GM19438 (cell line): ENCODE results near the gene PDS5A.
"Not testable (repeated sequence)": the region's sequence is repeated elsewhere in the genome, so short reads cannot be mapped to it uniquely, and the experiment has no call there.

ENCODE experiments used
- ATAC-seq: cut with Tn5 transposase; IDR thresholded peaks from one replicate; pipeline ENCODE4 v1.9.1; 2021; ENCODE audit warnings: low read depth; ENCODE audit not compliant: unreplicated experiment

Gene PDS5A

GRCh38 chr4:39977489-39978377 lies at the start of gene PDS5A:
TSS of gene PDS5A (minus strand) at chr4:39977911. CDS start at chr4:39976577, 1,334 bp downstream.
- ATAC-seq: peak; percentile 65

DNA sequence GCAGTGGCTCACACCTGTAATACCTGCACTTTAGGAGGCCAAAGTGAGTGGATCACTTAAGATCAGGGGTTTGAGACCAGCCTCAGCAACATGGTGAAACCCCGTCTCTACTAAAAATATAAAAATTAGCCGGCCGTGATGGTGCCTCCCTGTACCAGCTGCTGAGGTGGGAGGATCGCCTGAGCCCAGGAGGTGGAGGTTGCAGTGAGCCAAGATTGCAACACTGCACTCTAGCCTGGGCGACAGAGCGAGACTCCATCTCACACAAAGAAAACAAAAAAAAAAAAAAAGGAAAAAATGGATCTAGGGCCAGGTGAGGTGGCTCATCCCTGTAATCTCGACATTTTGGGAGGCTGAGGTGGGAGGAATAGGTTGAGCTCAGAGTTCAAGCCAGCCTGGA lies 46.3 kb upstream of the PDS5A start:
- not testable (repeated sequence) for ATAC-seq

DNA sequence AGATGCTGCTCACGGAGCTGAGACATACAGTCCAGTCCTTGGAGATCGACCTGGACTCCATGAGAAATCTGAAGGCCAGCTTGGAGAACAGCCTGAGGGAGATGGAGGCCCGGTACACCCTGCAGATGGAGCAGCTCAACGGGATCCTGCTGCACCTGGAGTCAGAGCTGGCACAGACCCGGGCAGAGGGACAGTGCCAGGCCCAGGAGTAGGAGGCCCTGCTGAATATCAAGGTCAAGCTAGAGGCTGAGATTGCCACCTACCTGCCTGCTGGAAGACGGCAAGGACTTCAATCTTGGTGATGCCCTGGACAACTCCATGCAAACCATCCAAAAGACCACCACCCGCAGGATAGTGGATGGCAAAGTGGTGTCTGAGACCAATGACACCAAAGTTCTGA lies 43.4 kb upstream of the PDS5A start:
- not testable (repeated sequence) for ATAC-seq

DNA sequence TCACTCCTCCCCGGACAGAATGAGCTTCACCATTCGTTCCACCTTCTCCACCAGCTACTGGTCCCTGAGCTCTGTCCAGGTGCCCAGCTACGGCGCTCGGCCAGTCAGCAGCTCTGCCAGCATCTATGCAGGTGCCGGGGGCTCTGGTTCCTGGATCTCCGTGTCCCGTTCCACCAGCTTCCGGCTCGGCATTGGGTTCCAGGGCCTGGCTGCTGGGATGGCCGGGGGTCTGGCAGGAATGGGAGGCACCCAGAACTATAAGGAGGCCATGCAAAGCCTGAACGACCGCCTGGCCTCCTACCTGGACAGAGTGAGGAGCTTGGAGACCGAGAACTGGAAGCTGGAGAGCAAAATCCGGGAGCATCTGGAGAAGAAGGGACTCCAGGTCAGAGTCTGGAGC lies 42.5 kb upstream of the PDS5A start:
- ATAC-seq: no peak

GRCh38 chr4:40016007-40016406 lies 38.3 kb upstream of the PDS5A start:
- no peak for ATAC-seq

- no peak for ATAC-seq
Observed at GRCh38 chr4:40003986-40004385, 26.3 kb upstream of the PDS5A start.

DNA sequence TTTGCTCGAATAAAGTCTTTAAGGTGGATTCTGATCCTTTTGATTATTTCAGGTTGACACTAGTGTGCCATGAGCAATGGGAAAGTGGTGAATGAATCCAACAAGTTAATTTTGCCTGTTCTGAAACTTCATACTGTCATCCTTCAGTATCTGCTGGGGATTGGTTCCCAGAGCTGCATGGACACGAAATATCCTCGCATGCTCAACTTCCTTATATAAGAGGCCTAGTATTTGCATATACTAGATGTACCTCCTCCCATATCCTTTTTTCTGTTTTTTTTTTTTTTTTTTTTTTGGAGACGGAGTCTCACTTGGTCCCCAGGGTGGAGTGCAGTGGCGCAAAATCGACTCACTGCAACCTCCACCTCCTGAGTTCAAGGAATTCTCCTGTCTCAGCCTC lies 23.0 kb upstream of the PDS5A start:
- no peak for ATAC-seq

- no peak for ATAC-seq
Observed at GRCh38 chr4:39998659-39999345, 21.1 kb upstream of the PDS5A start.

DNA sequence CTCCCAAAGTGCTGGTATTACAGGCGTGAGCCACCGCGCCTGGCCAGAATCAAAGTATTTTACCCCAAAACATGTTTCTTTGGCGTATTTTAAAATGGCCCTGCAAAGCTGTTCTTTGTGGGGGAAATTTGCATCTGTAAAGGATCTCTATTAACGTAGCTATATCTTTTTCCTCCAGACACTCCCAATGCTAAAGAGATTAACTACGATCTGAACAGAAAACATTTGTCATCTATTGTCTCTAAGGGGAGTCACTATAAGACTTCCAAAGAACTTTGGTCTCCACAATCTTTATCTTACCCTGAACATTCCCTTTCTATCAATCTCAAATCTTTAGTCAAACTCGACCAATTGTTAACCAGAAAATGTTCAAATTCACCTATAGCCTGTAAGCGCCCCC lies 19.1 kb upstream of the PDS5A start:
- ATAC-seq: no peak

DNA sequence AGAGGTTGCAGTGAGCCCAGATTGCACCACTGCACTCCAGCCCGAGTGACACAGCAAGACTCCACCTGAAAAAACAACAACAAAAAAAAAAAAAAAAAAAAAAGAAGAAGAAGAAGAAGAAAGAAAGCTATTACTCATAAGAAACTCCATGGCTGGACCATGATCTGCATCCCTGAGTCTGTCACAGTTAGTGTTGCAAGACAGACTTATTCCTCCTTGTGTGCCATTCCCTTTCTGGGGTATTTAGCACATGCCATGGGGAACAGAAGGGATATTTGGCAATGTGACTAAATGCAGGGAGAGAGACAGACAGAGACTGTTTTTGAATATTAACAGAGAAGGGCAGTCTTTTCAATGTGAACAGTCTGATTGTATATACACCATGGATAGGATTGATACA lies 16.7 kb upstream of the PDS5A start:
- ATAC-seq: no peak

- ATAC-seq: not testable (repeated sequence)
Observed at GRCh38 chr4:39989381-39989780, 11.7 kb upstream of the PDS5A start.

GRCh38 chr4:39987485-39987884 lies 9.8 kb upstream of the PDS5A start:
- no peak for ATAC-seq

DNA sequence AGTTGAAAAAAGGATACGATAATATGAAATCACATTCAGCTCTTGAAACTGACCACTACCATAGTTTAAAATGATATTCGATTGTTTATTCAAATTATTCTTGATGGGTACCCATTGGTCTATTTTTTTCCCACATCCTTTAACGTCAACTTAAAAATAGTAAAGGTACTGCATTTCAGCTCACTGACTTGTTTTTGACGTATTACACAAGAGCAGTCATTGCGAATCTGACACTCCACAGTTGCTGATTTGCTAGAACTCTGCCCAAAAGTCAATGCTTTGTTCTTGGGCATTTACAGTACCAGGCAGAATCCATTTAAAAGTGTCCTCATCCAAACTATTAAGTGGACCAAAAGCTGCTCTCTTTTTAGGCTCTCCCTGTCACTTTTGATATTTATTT lies 1.2 kb upstream of the PDS5A start:
- ATAC-seq: no peak

GRCh38 chr4:39978378-39978775 lies 666 bp upstream of the PDS5A start:
- no peak for ATAC-seq

- ATAC-seq: peak; percentile 28
Observed at GRCh38 chr4:39976945-39977488, 694 bp downstream of the PDS5A start.

GRCh38 chr4:39976141-39976944 lies 1.4 kb downstream of the PDS5A start:
- ATAC-seq: peak; percentile 37

GRCh38 chr4:39975488-39976089 lies 2.1 kb downstream of the PDS5A start:
- ATAC-seq: no peak

GRCh38 chr4:39973052-39973451 lies 4.7 kb downstream of the PDS5A start:
- not testable (repeated sequence) for ATAC-seq

DNA sequence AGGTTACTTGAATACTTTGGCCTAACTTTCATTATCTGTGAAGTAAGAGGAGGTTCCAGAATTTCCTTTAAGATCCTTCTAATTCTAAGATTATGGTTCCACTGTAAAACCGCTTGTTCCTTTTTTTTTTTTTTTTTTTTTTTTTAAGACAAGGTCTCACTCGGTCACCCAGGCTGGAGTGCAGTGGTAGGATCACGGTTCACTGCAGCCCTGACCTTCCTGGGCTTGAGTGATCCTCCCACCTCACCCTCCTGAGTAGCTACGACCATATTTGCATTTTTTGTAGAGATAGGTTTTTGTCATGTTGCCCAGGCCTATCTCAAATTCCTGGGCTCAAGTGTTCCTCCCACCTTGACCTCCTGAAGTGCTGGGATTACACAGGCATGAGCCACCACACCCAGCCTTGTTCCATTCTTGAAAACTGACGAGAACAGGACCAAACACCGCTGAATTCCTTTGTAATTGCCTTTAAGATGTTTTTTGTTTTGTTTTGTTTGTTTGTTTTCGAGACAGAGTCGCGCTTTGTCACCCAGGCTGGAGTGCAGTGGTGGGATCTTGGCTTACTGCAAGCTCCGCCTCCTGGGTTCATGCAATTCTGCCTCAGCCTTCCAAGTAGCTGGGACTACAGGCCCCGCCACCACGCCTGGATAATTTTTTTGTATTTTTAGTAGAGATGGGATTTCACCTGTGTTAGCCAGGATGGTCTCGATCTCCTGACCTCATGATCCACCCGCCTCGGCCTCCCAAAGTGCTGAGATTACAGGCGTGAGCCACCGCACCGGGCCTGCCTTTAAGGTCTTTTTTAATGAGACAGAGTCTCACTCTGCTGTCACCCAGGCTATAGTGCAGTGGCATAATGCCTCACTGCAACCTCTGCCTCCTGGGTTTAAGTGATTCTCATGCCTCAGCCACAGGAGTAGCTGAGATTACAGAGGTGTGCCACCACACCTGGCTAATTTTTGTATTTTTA lies 6.8 kb downstream of the PDS5A start:
- peak; percentile 76 for ATAC-seq
